ENCODE results near the gene PSORS1C1. TPM values are rescaled to one million over a fixed set of nuclear protein-coding genes. Genes with fewer than 3 reads are reported as not detected.

The PSORS1C1 gene
- total RNA-seq, 1 donor from 2014 or later: not detected

- no peaks in the 10 kb centered on the region for H3K79me2 ChIP-seq (ENCODE audit: low read depth)
- H3K4me1 ChIP-seq: no peaks in the 10 kb centered on the region
- H3K9ac ChIP-seq: no peak overlapping the region
- no peak overlapping the region for H3K4me3 ChIP-seq
- Mint-ChIP-seq H3K36me3 (no peaks in the 10 kb centered on the region), H3K4me1 (no peaks in the 10 kb centered on the region), H3K4me3 (peak overlapping the region; percentile 1), H3K27me3 (ENCODE audit: insufficient read depth, low read depth) (peaks cover 2% of the 10 kb centered on the region), H3K9me3 (no peaks in the 10 kb centered on the region), H3K27ac (no peak overlapping the region)
- H3K27me3 ChIP-seq: no peaks in the 10 kb centered on the region
- H2AFZ ChIP-seq (replicated peaks): no peak overlapping the region
- H3K27ac ChIP-seq: no peak overlapping the region
- DNase-seq (ENCODE audit: low spot score): no peak
- H3K36me3 ChIP-seq: no peaks in the 10 kb centered on the region
- H3F3A ChIP-seq (ENCODE audit: low read depth): no peaks in the 10 kb centered on the region
- no peaks in the 10 kb centered on the region for H4K20me1 ChIP-seq (ENCODE audit: low read depth)
- no peak overlapping the region for H3K4me2 ChIP-seq
- H3K9me3 ChIP-seq (ENCODE audit: low read depth): no peaks in the 10 kb centered on the region
- TF ChIP-seq CTCF (IDR thresholded peaks at IDR 0.05) (no peak), EZH2 (IDR thresholded peaks at IDR 0.05) (no peak), EZH2phosphoT487 (IDR thresholded peaks at IDR 0.05) (no peak)
Observed at GRCh38 chr6:31096215-31096614, 18.4 kb upstream of the PSORS1C1 start.

GRCh38 chr6:31096656-31097055, 17.9 kb upstream of the PSORS1C1 start:
- Histone ChIP-seq H2AFZ (replicated peaks) (no peak overlapping the region), H3K27ac (no peak overlapping the region)
- no peak overlapping the region for H3K4me3 Mint-ChIP-seq

GRCh38 chr6:31098449-31098938, 16.1 kb upstream of the PSORS1C1 start:
- H3K4me1 Mint-ChIP-seq: no peaks in the 10 kb centered on the region
- no peaks in the 10 kb centered on the region for H3K36me3 Mint-ChIP-seq
- no peak overlapping the region for H3K4me3 Mint-ChIP-seq
- H3K4me1 ChIP-seq: no peaks in the 10 kb centered on the region
- H3K36me3 ChIP-seq: no peaks in the 10 kb centered on the region
- H3K27me3 Mint-ChIP-seq (ENCODE audit: insufficient read depth, low read depth): peaks cover 2% of the 10 kb centered on the region
- H3K4me3 ChIP-seq: no peak overlapping the region
- H3K27ac Mint-ChIP-seq: no peak overlapping the region
- H3K9ac ChIP-seq: no peak overlapping the region
- H2AFZ ChIP-seq (replicated peaks): no peak overlapping the region
- no peaks in the 10 kb centered on the region for H4K20me1 ChIP-seq (ENCODE audit: low read depth)
- DNase-seq (ENCODE audit: low spot score): no peak
- H3K9me3 ChIP-seq (ENCODE audit: low read depth): no peaks in the 10 kb centered on the region
- H3K27me3 ChIP-seq: no peaks in the 10 kb centered on the region
- no peaks in the 10 kb centered on the region for H3F3A ChIP-seq (ENCODE audit: low read depth)
- H3K27ac ChIP-seq: no peak overlapping the region
- no peak for TF ChIP-seq EZH2 (IDR thresholded peaks at IDR 0.05)
- TF ChIP-seq CTCF (IDR thresholded peaks at IDR 0.05): no peak
- no peak for TF ChIP-seq EZH2phosphoT487 (IDR thresholded peaks at IDR 0.05)
- no peak overlapping the region for H3K4me2 ChIP-seq
- no peaks in the 10 kb centered on the region for H3K79me2 ChIP-seq (ENCODE audit: low read depth)
- H3K9me3 Mint-ChIP-seq: no peaks in the 10 kb centered on the region

More at GRCh38 chr6:31096656-31097055, 17.9 kb upstream of the PSORS1C1 start:
- no peaks in the 10 kb centered on the region for H3K79me2 ChIP-seq (ENCODE audit: low read depth)
- H3K9ac ChIP-seq: no peak overlapping the region
- H4K20me1 ChIP-seq (ENCODE audit: low read depth): no peaks in the 10 kb centered on the region
- TF ChIP-seq CTCF (IDR thresholded peaks at IDR 0.05) (no peak), EZH2phosphoT487 (IDR thresholded peaks at IDR 0.05) (no peak), EZH2 (IDR thresholded peaks at IDR 0.05) (no peak)
- H3F3A ChIP-seq (ENCODE audit: low read depth): no peaks in the 10 kb centered on the region
- H3K36me3 ChIP-seq: no peaks in the 10 kb centered on the region
- Mint-ChIP-seq H3K9me3 (no peaks in the 10 kb centered on the region), H3K4me1 (no peaks in the 10 kb centered on the region), H3K36me3 (no peaks in the 10 kb centered on the region), H3K27ac (no peak overlapping the region), H3K27me3 (ENCODE audit: insufficient read depth, low read depth) (peaks cover 2% of the 10 kb centered on the region)
- no peaks in the 10 kb centered on the region for H3K4me1 ChIP-seq
- H3K27me3 ChIP-seq: no peaks in the 10 kb centered on the region
- no peaks in the 10 kb centered on the region for H3K9me3 ChIP-seq (ENCODE audit: low read depth)
- H3K4me3 ChIP-seq: no peak overlapping the region
- H3K4me2 ChIP-seq: no peak overlapping the region
- no peak for DNase-seq (ENCODE audit: low spot score)

Data from neural progenitor cell (in vitro differentiated cells).